GM13976 (cell line): ENCODE data around the gene GATD1.

Source experiments
- DNase-seq: peaks from one replicate; pipeline ENCODE4 v3.0.0; 2012; ENCODE audit warnings: low spot score
- CTCF ChIP-seq: IDR thresholded peaks from 2 replicates; pipeline ENCODE4 v1.5.1; 2012; ENCODE audit warnings: borderline replicate concordance, mild to moderate bottlenecking; ENCODE audit not compliant: insufficient read depth; ENCODE audit errors: extremely low read depth, missing control alignments, control extremely low read depth
- in situ Hi-C: fragments of 300-500 bp; cut with MboI; formaldehyde crosslinking; loops from one replicate; pipeline ENCODE4 v1.12.0; 2022; ENCODE audit warnings: low sequenced_read_pairs, mixed read lengths, inconsistent platforms; ENCODE audit not compliant: unreplicated experiment

GATD1 gene

GRCh38 chr11:760236-760635, 17.1 kb downstream of the GATD1 start:
- in situ Hi-C loops = no loop called here
- TF ChIP-seq CTCF = no peak

GRCh38 chr11:749731-750130, 27.6 kb downstream of the GATD1 start:
- in situ Hi-C loops = no loop called here
- no peak for TF ChIP-seq CTCF
- no peak for DNase-seq

More at GRCh38 chr11:760236-760635, 17.1 kb downstream of the GATD1 start:
- no peak for DNase-seq

- peak; percentile 48 for DNase-seq
- no peak for TF ChIP-seq CTCF
- in situ Hi-C loops = no loop called here
These were observed 29.3 kb downstream of the GATD1 start for GRCh38 chr11:748007-748359.

- peak; percentile 34 for TF ChIP-seq CTCF
- in situ Hi-C loops = no loop called here
- peak; percentile 98 for DNase-seq
These were observed 29.9 kb downstream of the GATD1 start, which contains the start of gene TALDO1 for GRCh38 chr11:747158-748006. TALDO1 (plus strand) TSS chr11:747464; CDS start chr11:747482, 18 bp downstream.

GRCh38 chr11:746289-747157, 30.8 kb downstream of the GATD1 start:
- no peak for TF ChIP-seq CTCF
- DNase-seq = peak; percentile 57
- in situ Hi-C loops = no loop called here

DNA sequence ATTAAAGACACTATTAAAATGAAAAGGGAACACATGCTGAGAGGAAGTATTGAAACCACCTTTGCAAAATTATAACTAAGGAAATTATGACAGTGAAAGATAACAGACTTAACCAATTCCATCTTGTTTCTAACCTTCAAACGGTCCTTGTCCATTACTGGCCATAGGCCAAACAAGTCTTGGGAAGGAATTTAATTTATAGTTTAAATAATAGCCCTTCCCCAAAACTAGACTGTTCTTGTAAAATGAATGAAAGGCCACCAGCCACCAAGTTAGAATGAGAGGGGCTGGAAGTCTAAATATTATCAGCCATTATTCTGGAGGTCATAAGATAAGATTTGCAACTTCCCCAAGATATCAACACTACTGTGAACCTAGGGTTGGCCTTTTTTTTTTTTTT, 31.9 kb downstream of the GATD1 start:
- no peak for TF ChIP-seq CTCF
- DNase-seq = no peak
- in situ Hi-C loops = no loop called here
